ENCODE measurements around the gene PPP1R9A.
A peak's percentile ranks its signal among the peaks of the same experiment; 100 is the strongest.

Gene PPP1R9A

GRCh38 chr7:95318501-95319100 lies 411.2 kb downstream of the PPP1R9A start:
- peak; percentile 41 for DNase-seq (ENCODE audit: low read depth)
- no peak overlapping the region for H3K4me3 ChIP-seq (ENCODE audit: low read depth, low read length)
- no peak for TF ChIP-seq CTCF (IDR thresholded peaks at IDR 0.05; ENCODE audit: control insufficient read depth, extremely low read depth, insufficient read depth)

GRCh38 chr7:95319570-95319969 lies 412.2 kb downstream of the PPP1R9A start:
- no peak for DNase-seq (ENCODE audit: low read depth)
- H3K4me3 ChIP-seq (ENCODE audit: low read depth, low read length): no peak overlapping the region
- no peak for TF ChIP-seq CTCF (IDR thresholded peaks at IDR 0.05; ENCODE audit: control insufficient read depth, extremely low read depth, insufficient read depth)

GRCh38 chr7:95320651-95321050 lies 413.3 kb downstream of the PPP1R9A start:
- DNase-seq (ENCODE audit: low read depth): no peak
- TF ChIP-seq CTCF (IDR thresholded peaks at IDR 0.05; ENCODE audit: control insufficient read depth, extremely low read depth, insufficient read depth): no peak
- H3K4me3 ChIP-seq (ENCODE audit: low read depth, low read length): no peak overlapping the region

GRCh38 chr7:95321720-95322119 lies 414.3 kb downstream of the PPP1R9A start:
- no peak overlapping the region for H3K4me3 ChIP-seq (ENCODE audit: low read depth, low read length)
- no peak for TF ChIP-seq CTCF (IDR thresholded peaks at IDR 0.05; ENCODE audit: control insufficient read depth, extremely low read depth, insufficient read depth)
- DNase-seq (ENCODE audit: low read depth): no peak

GRCh38 chr7:95322396-95322795 lies 415.0 kb downstream of the PPP1R9A start:
- no peak for DNase-seq (ENCODE audit: low read depth)
- TF ChIP-seq CTCF (IDR thresholded peaks at IDR 0.05; ENCODE audit: control insufficient read depth, extremely low read depth, insufficient read depth): no peak
- no peak overlapping the region for H3K4me3 ChIP-seq (ENCODE audit: low read depth, low read length)

GRCh38 chr7:95322854-95323253 lies 415.5 kb downstream of the PPP1R9A start:
- H3K4me3 ChIP-seq (ENCODE audit: low read depth, low read length): no peak overlapping the region
- no peak for TF ChIP-seq CTCF (IDR thresholded peaks at IDR 0.05; ENCODE audit: control insufficient read depth, extremely low read depth, insufficient read depth)
- DNase-seq (ENCODE audit: low read depth): no peak

Data from LNCaP clone FGC (cell line).